Caco-2 (cell line): Measurements from ENCODE around the gene THAP4. TPM values are rescaled to one million over a fixed set of nuclear protein-coding genes. Genes with fewer than 3 reads are reported as not detected.

ENCODE experiments used
- BruUV-seq: library from RNA; stranded (reverse); fragments of 400-500 nt; replicated peaks from 2 replicates; lab custom pipeline; 2021; lab: Mats Ljungman, UMichigan
- CTCF ChIA-PET: fragments of 300-600 bp; sonication (Branson Sonifier 250); formaldehyde crosslinking; loops from one replicate; lab custom pipeline; 2022; ENCODE audit warnings: antibody characterized with exemption; lab: Charles Lee
- POLR2A ChIA-PET: fragments of 300-600 bp; sonication (Branson Sonifier 250); formaldehyde crosslinking; loops from one replicate; lab custom pipeline; 2022; ENCODE audit warnings: antibody characterized with exemption; lab: Charles Lee
- DNase-seq, 2 experiments: peaks; one replicate each; pipeline versions ENCODE4 v3.0.0 to v3.0.0-alpha.2; 2020 to 2022
- H3K27me3 ChIP-seq: replicated peaks from 2 replicates; pipeline ENCODE4 v1.6.0; 2011; ENCODE audit warnings: low read length; ENCODE audit not compliant: control insufficient read depth, insufficient read depth
- H3K36me3 ChIP-seq: 2 replicates; pipeline ENCODE4 v1.5.1; 2011; ENCODE audit warnings: low read length; ENCODE audit not compliant: control insufficient read depth, insufficient read depth
- H3K4me1 ChIP-seq: fragments of 250-450 bp; sonication (Bioruptor Pico); 2 replicates; pipeline ENCODE4 v1.5.1; 2020; ENCODE audit warnings: mild to moderate bottlenecking
- H3K4me3 ChIP-seq: 2 replicates; pipeline ENCODE4 v1.5.1; 2011; ENCODE audit warnings: low read depth, mild to moderate bottlenecking, control low read depth, low read length
- H3K9me3 ChIP-seq: fragments of 250-450 bp; sonication (Bioruptor Pico); 2 replicates; pipeline ENCODE4 v1.5.1; 2020; ENCODE audit warnings: mild to moderate bottlenecking, moderate library complexity
- H3K27ac Mint-ChIP-seq: one replicate; pipeline ENCODE4 v1.8.0; 2022; ENCODE audit warnings: mixed read lengths; ENCODE audit not compliant: unreplicated experiment
- H3K27me3 Mint-ChIP-seq: one replicate; pipeline ENCODE4 v1.8.0; 2022; ENCODE audit warnings: mixed read lengths; ENCODE audit not compliant: insufficient read depth, unreplicated experiment
- H3K36me3 Mint-ChIP-seq: one replicate; pipeline ENCODE4 v1.8.0; 2022; ENCODE audit warnings: mild to moderate bottlenecking, mixed read lengths; ENCODE audit not compliant: insufficient read depth, unreplicated experiment
- H3K4me1 Mint-ChIP-seq: one replicate; pipeline ENCODE4 v1.8.0; 2022; ENCODE audit warnings: low read depth, mixed read lengths; ENCODE audit not compliant: unreplicated experiment
- H3K4me3 Mint-ChIP-seq: one replicate; pipeline ENCODE4 v1.8.0; 2022; ENCODE audit warnings: mild to moderate bottlenecking, moderate library complexity, mixed read lengths; ENCODE audit not compliant: unreplicated experiment
- H3K9me3 Mint-ChIP-seq: one replicate; pipeline ENCODE4 v1.8.0; 2022; ENCODE audit warnings: mixed read lengths; ENCODE audit not compliant: unreplicated experiment
- intact Hi-C: fragments of 100-400 bp; cut with micrococcal nuclease; formaldehyde crosslinking; loops from one replicate; pipeline ENCODE4 v1.10.0; 2022; ENCODE audit not compliant: unreplicated experiment
- total RNA-seq: library from RNA; stranded (reverse); gene quantifications from 2 replicates; pipeline ENCODE4 v1.2.3, GENCODE V29; 2022
- TF ChIP-seq, protein P1 (sequence below), 2 experiments: fragments of 200-600 bp in 1 of 2; IDR thresholded peaks; 1 replicate in 1 of 2; 2 replicates in 1 of 2; pipeline versions ENCODE4 v1.5.1 to v1.8.0; 2011 to 2022; ENCODE audit warnings: antibody characterized with exemption in 1 of 2, control low read depth in 1 of 2, inconsistent platforms in 1 of 2, low read depth in 1 of 2, low read length in 1 of 2, mild to moderate bottlenecking in 1 of 2, moderate library complexity in 1 of 2; ENCODE audit not compliant: insufficient read depth in 1 of 2, severe bottlenecking in 1 of 2, unreplicated experiment in 1 of 2

Gene THAP4
- total RNA-seq, 1 experiment from 2014 or later, result 37.2 TPM

DNA sequence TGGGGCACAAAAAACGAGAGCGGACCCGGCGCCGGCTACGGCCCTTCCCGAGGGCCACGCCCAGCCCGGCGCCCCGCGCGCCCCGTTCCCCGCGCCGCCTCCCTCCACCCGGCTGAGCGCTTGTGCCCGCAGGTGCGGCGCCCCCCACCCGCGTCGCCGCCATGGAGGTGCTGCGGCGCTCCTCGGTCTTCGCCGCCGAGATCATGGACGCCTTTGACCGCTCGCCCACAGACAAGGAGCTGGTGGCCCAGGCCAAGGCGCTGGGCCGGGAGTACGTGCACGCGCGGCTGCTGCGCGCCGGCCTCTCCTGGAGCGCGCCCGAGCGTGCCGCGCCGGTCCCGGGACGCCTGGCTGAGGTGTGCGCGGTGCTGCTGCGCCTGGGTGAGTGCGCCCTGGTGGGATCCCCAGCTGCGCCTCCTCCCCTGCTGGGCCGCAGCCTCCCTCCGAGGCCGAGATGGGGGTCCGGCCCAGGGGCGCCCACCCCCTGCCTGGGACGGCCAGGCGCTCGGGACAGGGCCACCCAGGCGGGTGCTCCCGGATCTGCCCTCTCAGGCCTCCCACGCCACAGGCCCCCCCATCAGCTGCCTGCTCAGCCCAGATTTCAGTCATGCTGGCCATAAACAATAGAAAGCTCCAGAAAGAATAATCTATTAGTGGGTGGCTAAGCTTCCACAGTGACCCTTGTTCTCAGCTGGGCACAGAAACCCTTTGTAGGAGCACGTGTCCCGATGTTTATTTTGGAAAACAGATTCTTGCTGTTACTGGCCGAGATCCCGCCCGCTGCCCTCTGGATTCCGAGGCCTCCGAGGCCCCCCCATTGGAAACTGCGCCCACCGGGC is 77.4 kb downstream of the THAP4 start:
- Mint-ChIP-seq H3K36me3 (no peaks in the 10 kb centered on the region), H3K4me1 (no peaks in the 10 kb centered on the region), H3K4me3 (peak overlapping the region; percentile 69), H3K27ac (no peak overlapping the region), H3K27me3 (no peaks in the 10 kb centered on the region), H3K9me3 (no peaks in the 10 kb centered on the region)
- no peaks in the 10 kb centered on the region for H3K27me3 ChIP-seq
- no TSS peak for BruUV-seq
- H3K4me1 ChIP-seq, result no peaks in the 10 kb centered on the region
- H3K4me3 ChIP-seq, result peak overlapping the region; percentile 63
- intact Hi-C loops, result loop anchor here (2.0 kb wide), 1 partner anchor 51 kb away; the partner anchor contains the start of gene STK25
- TF ChIP-seq, protein P1, sequence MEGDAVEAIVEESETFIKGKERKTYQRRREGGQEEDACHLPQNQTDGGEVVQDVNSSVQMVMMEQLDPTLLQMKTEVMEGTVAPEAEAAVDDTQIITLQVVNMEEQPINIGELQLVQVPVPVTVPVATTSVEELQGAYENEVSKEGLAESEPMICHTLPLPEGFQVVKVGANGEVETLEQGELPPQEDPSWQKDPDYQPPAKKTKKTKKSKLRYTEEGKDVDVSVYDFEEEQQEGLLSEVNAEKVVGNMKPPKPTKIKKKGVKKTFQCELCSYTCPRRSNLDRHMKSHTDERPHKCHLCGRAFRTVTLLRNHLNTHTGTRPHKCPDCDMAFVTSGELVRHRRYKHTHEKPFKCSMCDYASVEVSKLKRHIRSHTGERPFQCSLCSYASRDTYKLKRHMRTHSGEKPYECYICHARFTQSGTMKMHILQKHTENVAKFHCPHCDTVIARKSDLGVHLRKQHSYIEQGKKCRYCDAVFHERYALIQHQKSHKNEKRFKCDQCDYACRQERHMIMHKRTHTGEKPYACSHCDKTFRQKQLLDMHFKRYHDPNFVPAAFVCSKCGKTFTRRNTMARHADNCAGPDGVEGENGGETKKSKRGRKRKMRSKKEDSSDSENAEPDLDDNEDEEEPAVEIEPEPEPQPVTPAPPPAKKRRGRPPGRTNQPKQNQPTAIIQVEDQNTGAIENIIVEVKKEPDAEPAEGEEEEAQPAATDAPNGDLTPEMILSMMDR (IDR thresholded peaks at IDR 0.05; ENCODE audit: insufficient read depth in 1 of 2, low read depth in 1 of 2, low read length in 1 of 2, severe bottlenecking in 1 of 2, unreplicated experiment in 1 of 2), result no peak
- DNase-seq, result peak in 1 of 2 experiments; percentile 49
- H3K9me3 ChIP-seq, result no peaks in the 10 kb centered on the region
- ChIA-PET POLR2A (no interaction called here), CTCF (interaction anchor here (0.5 kb wide), 1 partner anchor 51 kb away, joined by 3 read pairs; the partner anchor contains the start of gene STK25)
- H3K36me3 ChIP-seq, result no peaks in the 10 kb centered on the region

- intact Hi-C loops, result loop anchor here (2.0 kb wide), 1 partner anchor 50 kb away; the partner anchor contains the start of gene STK25
- Mint-ChIP-seq H3K4me1 (no peaks in the 10 kb centered on the region), H3K27me3 (no peaks in the 10 kb centered on the region), H3K27ac (peak within 1 kb of the TSS; percentile 55), H3K4me3 (peak within 1 kb of the TSS; percentile 69), H3K36me3 (no peaks in the 10 kb centered on the region), H3K9me3 (no peaks in the 10 kb centered on the region)
- DNase-seq, result peak; percentile 73
- TF ChIP-seq, protein P1 (IDR thresholded peaks at IDR 0.05; ENCODE audit: insufficient read depth in 1 of 2, low read depth in 1 of 2, low read length in 1 of 2, severe bottlenecking in 1 of 2, unreplicated experiment in 1 of 2), result no peak
- H3K4me3 ChIP-seq, result peak within 1 kb of the TSS; percentile 63
- no peaks in the 10 kb centered on the region for H3K4me1 ChIP-seq
- ChIA-PET POLR2A (no interaction called here), CTCF (no interaction called here)
- H3K27me3 ChIP-seq, result no peaks in the 10 kb centered on the region
- no peaks in the 10 kb centered on the region for H3K9me3 ChIP-seq
- no TSS peak for BruUV-seq
- H3K36me3 ChIP-seq, result no peaks in the 10 kb centered on the region
Observed at GRCh38 chr2:241558532-241559322, 78.2 kb downstream of the THAP4 start, which contains the start of gene BOK. Gene BOK, plus strand, starts transcription at chr2:241558745. Its CDS starts 739 bp downstream, at chr2:241559484.

GRCh38 chr2:241556746-241557145 is 80.2 kb downstream of the THAP4 start:
- Histone ChIP-seq H3K4me3 (no peak overlapping the region), H3K36me3 (no peaks in the 10 kb centered on the region), H3K4me1 (no peaks in the 10 kb centered on the region), H3K27me3 (no peaks in the 10 kb centered on the region), H3K9me3 (no peaks in the 10 kb centered on the region)
- intact Hi-C loops, result no loop called here
- Mint-ChIP-seq H3K36me3 (no peaks in the 10 kb centered on the region), H3K27me3 (no peaks in the 10 kb centered on the region), H3K4me1 (no peaks in the 10 kb centered on the region), H3K27ac (no peak overlapping the region), H3K4me3 (no peak overlapping the region), H3K9me3 (no peaks in the 10 kb centered on the region)
- ChIA-PET POLR2A (interaction anchor here (0.6 kb wide), 1 partner anchor 130 kb away, joined by 3 read pairs; the partner anchor contains the start of gene DTYMK), CTCF (no interaction called here)
- TF ChIP-seq, protein P1 (IDR thresholded peaks at IDR 0.05; ENCODE audit: insufficient read depth in 1 of 2, low read depth in 1 of 2, low read length in 1 of 2, severe bottlenecking in 1 of 2, unreplicated experiment in 1 of 2), result no peak
- BruUV-seq, result no TSS peak
- DNase-seq, result no peak
